ENCODE data around the gene ZSCAN10. TPM values are rescaled to one million over a fixed set of nuclear protein-coding genes. Genes with fewer than 3 reads are reported as not detected.
A peak's percentile ranks its signal among the peaks of the same experiment; 100 is the strongest.

The ZSCAN10 gene
- total and polyA plus RNA-seq, 8 donors = not detected

GRCh38 chr16:3050487-3050886 lies 48.6 kb downstream of the ZSCAN10 start:
- peak overlapping the region in 2 of 4 donors; percentile 16 to 25 for H3K4me3 ChIP-seq
- 65 to 76% (median 68%) methylated on average over 5 of the region's 5 CpGs for WGBS, 5 donors
- no peak for DNase-seq
- intact Hi-C loops (cut with DNase I; ENCODE audit: low total_unique reads) = no loop called here
- peaks cover 12 to 66% (median 44%) of the 10 kb centered on the region in 3 donors for H3K27me3 ChIP-seq
- H3K4me1 ChIP-seq = peaks cover 17 to 31% (median 19%) of the 10 kb centered on the region in 4 donors
- TF ChIP-seq EP300 (IDR thresholded peaks at IDR 0.05) = no peak
- no peak for TF ChIP-seq CTCF (IDR thresholded peaks at IDR 0.05)
- TF ChIP-seq POLR2AphosphoS5 (IDR thresholded peaks at IDR 0.05) = no peak
- no peak for TF ChIP-seq POLR2A (IDR thresholded peaks at IDR 0.05)
- no peaks in the 10 kb centered on the region for H3K9me3 ChIP-seq
- peaks cover 0 to 12% (median 0%) of the 10 kb centered on the region in 4 donors for H3K36me3 ChIP-seq
- peak overlapping the region in 2 of 5 donors; percentile 20 to 59 for H3K27ac ChIP-seq

GRCh38 chr16:3049921-3050481 lies 49.1 kb downstream of the ZSCAN10 start:
- H3K36me3 ChIP-seq = peaks cover 0 to 12% (median 0%) of the 10 kb centered on the region in 4 donors
- intact Hi-C loops (cut with DNase I; ENCODE audit: low total_unique reads) = no loop called here
- H3K4me1 ChIP-seq = peaks cover 22 to 31% (median 23%) of the 10 kb centered on the region in 4 donors
- WGBS, 5 donors = 74 to 85% (median 83%) methylated on average over 19 to 26 of the region's 26 CpGs
- H3K4me3 ChIP-seq = peak overlapping the region in 2 of 4 donors; percentile 16 to 25
- H3K27me3 ChIP-seq = peaks cover 13 to 71% (median 48%) of the 10 kb centered on the region in 3 donors
- H3K27ac ChIP-seq = peak overlapping the region in 1 of 5 donors; percentile 48
- H3K9me3 ChIP-seq = no peaks in the 10 kb centered on the region
- TF ChIP-seq POLR2A (IDR thresholded peaks at IDR 0.05) = no peak
- no peak for TF ChIP-seq CTCF (IDR thresholded peaks at IDR 0.05)
- no peak for TF ChIP-seq EP300 (IDR thresholded peaks at IDR 0.05)
- no peak for TF ChIP-seq POLR2AphosphoS5 (IDR thresholded peaks at IDR 0.05)
- DNase-seq = no peak

- intact Hi-C loops (cut with DNase I; ENCODE audit: low total_unique reads) = no loop called here
- H3K36me3 ChIP-seq = no peaks in the 10 kb centered on the region
- no peak for TF ChIP-seq EP300 (IDR thresholded peaks at IDR 0.05)
- TF ChIP-seq POLR2AphosphoS5 (IDR thresholded peaks at IDR 0.05) = no peak
- TF ChIP-seq POLR2A (IDR thresholded peaks at IDR 0.05) = no peak
- no peak for TF ChIP-seq CTCF (IDR thresholded peaks at IDR 0.05)
- no peaks in the 10 kb centered on the region for H3K9me3 ChIP-seq
- peak overlapping the region in 1 of 4 donors; percentile 57 for H3K4me3 ChIP-seq
- DNase-seq = no peak
- peaks cover 19 to 97% (median 71%) of the 10 kb centered on the region in 3 donors for H3K27me3 ChIP-seq
- WGBS, 5 donors = 11 to 22% (median 13%) methylated on average over 4 to 13 of the region's 13 CpGs
- peaks cover 23 to 27% (median 25%) of the 10 kb centered on the region in 4 donors for H3K4me1 ChIP-seq
- H3K27ac ChIP-seq = peak overlapping the region in 1 of 5 donors; percentile 73
Measured at GRCh38 chr16:3047387-3047720, 51.7 kb downstream of the ZSCAN10 start.

GRCh38 chr16:3046641-3047386 lies 52.3 kb downstream of the ZSCAN10 start:
- TF ChIP-seq POLR2AphosphoS5 (IDR thresholded peaks at IDR 0.05) (no peak), POLR2A (IDR thresholded peaks at IDR 0.05) (no peak), EP300 (IDR thresholded peaks at IDR 0.05) (no peak), CTCF (IDR thresholded peaks at IDR 0.05) (no peak)
- Histone ChIP-seq H3K9me3 (no peaks in the 10 kb centered on the region), H3K27me3 (peaks cover 19 to 98% (median 71%) of the 10 kb centered on the region in 3 donors), H3K36me3 (no peaks in the 10 kb centered on the region), H3K4me3 (peak overlapping the region; percentile 46 to 69 (median 52)), H3K27ac (peak overlapping the region in 3 of 5 donors; percentile 29 to 73 (median 59)), H3K4me1 (peaks cover 23 to 27% (median 25%) of the 10 kb centered on the region in 4 donors)
- DNase-seq = no peak
- intact Hi-C loops (cut with DNase I; ENCODE audit: low total_unique reads) = no loop called here
- 1 to 4% (median 2%) methylated on average over 12 to 53 of the region's 54 CpGs for WGBS, 5 donors
